Rectal smooth muscle tissue (tissue), 1 donor: ENCODE data around the gene CROCC2.

Experiments
- H3K27ac ChIP-seq: one replicate; pipeline ENCODE4 v1.7.0; 2013; ENCODE audit warnings: low read depth, low read length, inconsistent platforms
- H3K27me3 ChIP-seq: one replicate; pipeline ENCODE4 v1.7.0; 2013; ENCODE audit warnings: low read length; ENCODE audit not compliant: control insufficient read depth, insufficient read depth
- H3K36me3 ChIP-seq: one replicate; pipeline ENCODE4 v1.7.0; 2013; ENCODE audit warnings: low read length; ENCODE audit not compliant: control insufficient read depth, insufficient read depth
- H3K4me1 ChIP-seq: one replicate; pipeline ENCODE4 v1.7.0; 2013; ENCODE audit warnings: low read length; ENCODE audit not compliant: control insufficient read depth, insufficient read depth
- H3K4me3 ChIP-seq: one replicate; pipeline ENCODE4 v1.7.0; 2013; ENCODE audit warnings: low read length
- H3K9ac ChIP-seq: one replicate; pipeline ENCODE4 v1.7.0; 2013; ENCODE audit warnings: low read length

The CROCC2 gene

GRCh38 chr2:240951045-240951594 is 45.0 kb downstream of the CROCC2 start:
- Histone ChIP-seq H3K4me3 (no peak overlapping the region), H3K9ac (no peak overlapping the region), H3K27me3 (no peaks in the 10 kb centered on the region), H3K36me3 (no peaks in the 10 kb centered on the region), H3K27ac (no peak overlapping the region), H3K4me1 (no peaks in the 10 kb centered on the region)

- no peak overlapping the region for H3K4me3 ChIP-seq
- peaks cover 2% of the 10 kb centered on the region for H3K27me3 ChIP-seq
- no peaks in the 10 kb centered on the region for H3K4me1 ChIP-seq
- no peak overlapping the region for H3K9ac ChIP-seq
- no peaks in the 10 kb centered on the region for H3K36me3 ChIP-seq
- H3K27ac ChIP-seq = no peak overlapping the region
Observed at GRCh38 chr2:240952496-240953246, 46.5 kb downstream of the CROCC2 start.

- Histone ChIP-seq H3K4me1 (no peaks in the 10 kb centered on the region), H3K9ac (no peak overlapping the region), H3K27me3 (peaks cover 2% of the 10 kb centered on the region), H3K36me3 (no peaks in the 10 kb centered on the region), H3K27ac (no peak overlapping the region), H3K4me3 (no peak overlapping the region)
Observed at GRCh38 chr2:240953426-240954410, 47.6 kb downstream of the CROCC2 start.

GRCh38 chr2:240954436-240955305 is 48.5 kb downstream of the CROCC2 start:
- no peaks in the 10 kb centered on the region for H3K36me3 ChIP-seq
- no peaks in the 10 kb centered on the region for H3K4me1 ChIP-seq
- H3K4me3 ChIP-seq = no peak overlapping the region
- H3K27ac ChIP-seq = no peak overlapping the region
- no peak overlapping the region for H3K9ac ChIP-seq
- H3K27me3 ChIP-seq = peaks cover 2% of the 10 kb centered on the region

- H3K27ac ChIP-seq = no peak overlapping the region
- no peaks in the 10 kb centered on the region for H3K36me3 ChIP-seq
- peaks cover 2% of the 10 kb centered on the region for H3K27me3 ChIP-seq
- no peaks in the 10 kb centered on the region for H3K4me1 ChIP-seq
- H3K9ac ChIP-seq = no peak overlapping the region
- H3K4me3 ChIP-seq = no peak overlapping the region
Observed at GRCh38 chr2:240955306-240956170, 49.4 kb downstream of the CROCC2 start.

GRCh38 chr2:240956171-240956934 is 50.2 kb downstream of the CROCC2 start:
- H3K27ac ChIP-seq = no peak overlapping the region
- no peak overlapping the region for H3K4me3 ChIP-seq
- H3K36me3 ChIP-seq = no peaks in the 10 kb centered on the region
- no peaks in the 10 kb centered on the region for H3K4me1 ChIP-seq
- H3K27me3 ChIP-seq = peaks cover 2% of the 10 kb centered on the region
- no peak overlapping the region for H3K9ac ChIP-seq

- H3K27me3 ChIP-seq = peaks cover 2% of the 10 kb centered on the region
- no peak overlapping the region for H3K9ac ChIP-seq
- H3K4me1 ChIP-seq = no peaks in the 10 kb centered on the region
- H3K27ac ChIP-seq = no peak overlapping the region
- no peaks in the 10 kb centered on the region for H3K36me3 ChIP-seq
- H3K4me3 ChIP-seq = no peak overlapping the region
Observed at GRCh38 chr2:240956935-240957655, 51.0 kb downstream of the CROCC2 start.

GRCh38 chr2:240957656-240958365 is 51.7 kb downstream of the CROCC2 start:
- Histone ChIP-seq H3K27me3 (peaks cover 2% of the 10 kb centered on the region), H3K4me1 (no peaks in the 10 kb centered on the region)

GRCh38 chr2:240958366-240959213 is 52.5 kb downstream of the CROCC2 start:
- Histone ChIP-seq H3K4me3 (no peak overlapping the region), H3K9ac (no peak overlapping the region), H3K4me1 (no peaks in the 10 kb centered on the region), H3K36me3 (no peaks in the 10 kb centered on the region), H3K27ac (no peak overlapping the region), H3K27me3 (peaks cover 2% of the 10 kb centered on the region)

More at GRCh38 chr2:240957656-240958365, 51.7 kb downstream of the CROCC2 start:
- Histone ChIP-seq H3K27ac (no peak overlapping the region), H3K36me3 (no peaks in the 10 kb centered on the region), H3K4me3 (no peak overlapping the region), H3K9ac (no peak overlapping the region)
